ENCODE data around the gene CRYZ.

The CRYZ gene, protein sequence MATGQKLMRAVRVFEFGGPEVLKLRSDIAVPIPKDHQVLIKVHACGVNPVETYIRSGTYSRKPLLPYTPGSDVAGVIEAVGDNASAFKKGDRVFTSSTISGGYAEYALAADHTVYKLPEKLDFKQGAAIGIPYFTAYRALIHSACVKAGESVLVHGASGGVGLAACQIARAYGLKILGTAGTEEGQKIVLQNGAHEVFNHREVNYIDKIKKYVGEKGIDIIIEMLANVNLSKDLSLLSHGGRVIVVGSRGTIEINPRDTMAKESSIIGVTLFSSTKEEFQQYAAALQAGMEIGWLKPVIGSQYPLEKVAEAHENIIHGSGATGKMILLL

DNA sequence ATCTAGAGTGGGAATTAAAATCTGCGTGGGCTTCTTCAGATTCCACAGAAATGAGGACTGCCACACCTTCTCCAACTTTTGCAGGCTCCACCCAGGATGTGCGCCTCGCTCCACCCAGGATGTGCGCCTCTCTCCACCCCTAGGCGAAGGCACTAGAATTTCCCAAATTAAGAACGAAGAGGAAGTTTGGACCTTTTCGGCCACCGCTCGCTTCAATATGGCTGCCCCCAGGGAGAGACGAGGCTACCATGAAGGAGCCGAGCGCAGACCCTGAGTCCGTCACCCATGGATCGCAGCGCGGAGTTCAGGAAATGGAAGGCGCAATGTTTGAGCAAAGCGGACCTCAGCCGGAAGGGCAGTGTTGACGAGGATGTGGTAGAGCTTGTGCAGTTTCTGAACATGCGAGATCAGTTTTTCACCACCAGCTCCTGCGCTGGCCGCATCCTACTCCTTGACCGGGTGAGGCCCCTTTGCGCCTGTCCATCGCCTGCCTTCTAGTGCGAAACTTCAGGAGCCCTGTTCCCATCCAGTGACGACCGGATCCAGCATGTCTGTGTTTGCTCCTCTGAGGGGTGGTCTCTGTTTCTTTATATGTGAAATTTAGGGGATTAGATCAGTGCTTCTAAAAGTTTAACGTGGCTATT lies at the start of gene CRYZ, which contains the start of gene TYW3:
Gene CRYZ, minus strand, starts transcription at position 91 of the 644 bp plus-strand sequence. CDS start 8,229 bp downstream, outside the sequence.
Gene TYW3, plus strand, starts transcription at position 193 of the 644 bp plus-strand sequence. Its CDS starts 93 bp downstream, at position 286.
- no peaks in the 10 kb centered on the region for H3K27me3 ChIP-seq (ENCODE audit: control insufficient read depth in 5 of 5, insufficient read depth in 4 of 5, low read length in 5 of 5)
- peaks cover 7 to 49% (median 28%) of the 10 kb centered on the region in 5 donors for H3K4me1 ChIP-seq (ENCODE audit: control insufficient read depth in 5 of 5, insufficient read depth in 5 of 5, low read length in 5 of 5)
- peak within 1 kb of the TSS; percentile 96 for H3K27ac ChIP-seq (ENCODE audit: low read depth, low read length)
- peak within 1 kb of the TSS; percentile 72 to 99 (median 95) for H3K9ac ChIP-seq (ENCODE audit: low read length in 5 of 5)
- H3K4me3 ChIP-seq (ENCODE audit: low read depth in 1 of 5, low read length in 5 of 5), result peak within 1 kb of the TSS; percentile 83 to 100 (median 99)
- peaks cover 8 to 12% (median 11%) of the 10 kb centered on the region in 5 donors for H3K36me3 ChIP-seq (ENCODE audit: control insufficient read depth in 5 of 5, insufficient read depth in 5 of 5, low read length in 5 of 5)
- no peaks in the 10 kb centered on the region for H3K9me3 ChIP-seq (ENCODE audit: control insufficient read depth in 5 of 5, low read length in 5 of 5)

DNA sequence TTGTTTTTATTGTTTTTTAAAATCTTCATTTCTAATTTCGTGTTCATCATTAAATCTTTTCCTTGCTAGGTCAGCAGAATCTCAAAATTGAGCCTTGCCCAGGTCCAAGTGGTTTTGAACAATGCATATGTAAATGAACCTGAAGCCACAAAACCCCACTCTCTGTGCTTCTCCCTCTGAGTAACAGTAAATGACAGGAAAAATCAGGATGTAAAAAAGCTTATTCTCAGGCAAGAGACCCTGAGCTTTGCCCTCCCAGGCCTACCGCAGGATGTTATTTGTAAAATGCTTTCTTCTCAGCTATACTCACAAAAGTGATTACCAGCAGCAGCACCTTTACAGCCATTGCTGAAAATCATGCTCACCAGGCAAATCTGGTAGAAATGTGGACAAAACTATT lies 47.7 kb upstream of the CRYZ start:
- Histone ChIP-seq H3K4me3 (ENCODE audit: low read depth in 1 of 5, low read length in 5 of 5) (no peak overlapping the region), H3K27me3 (ENCODE audit: control insufficient read depth in 5 of 5, insufficient read depth in 4 of 5, low read length in 5 of 5) (peaks cover 0 to 3% (median 3%) of the 10 kb centered on the region in 5 donors), H3K4me1 (ENCODE audit: control insufficient read depth in 5 of 5, insufficient read depth in 5 of 5, low read length in 5 of 5) (no peaks in the 10 kb centered on the region), H3K9me3 (ENCODE audit: control insufficient read depth in 5 of 5, low read length in 5 of 5) (no peaks in the 10 kb centered on the region), H3K36me3 (ENCODE audit: control insufficient read depth in 5 of 5, insufficient read depth in 5 of 5, low read length in 5 of 5) (no peaks in the 10 kb centered on the region), H3K9ac (ENCODE audit: low read length in 5 of 5) (no peak overlapping the region), H3K27ac (ENCODE audit: low read depth, low read length) (no peak overlapping the region)

DNA sequence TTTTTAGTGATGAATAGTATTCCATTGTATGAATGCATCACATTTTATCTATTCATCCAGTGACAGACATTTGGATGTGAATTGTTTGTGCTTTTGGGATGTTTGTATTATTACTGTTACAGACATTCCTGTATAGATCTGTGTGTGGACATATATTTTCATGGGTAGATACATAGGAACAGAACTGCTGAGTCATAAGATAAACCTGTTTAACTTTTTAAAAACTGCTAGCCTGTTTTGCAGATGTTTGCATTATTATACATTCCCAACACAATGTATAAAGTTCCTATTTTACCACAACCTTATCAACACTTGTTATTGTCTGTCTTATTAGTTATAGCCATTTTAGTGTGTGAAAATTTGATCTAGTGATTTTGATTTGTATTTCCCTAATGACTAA lies 46.9 kb upstream of the CRYZ start:
- Histone ChIP-seq H3K4me3 (ENCODE audit: low read depth in 1 of 5, low read length in 5 of 5) (no peak overlapping the region), H3K27ac (ENCODE audit: low read depth, low read length) (no peak overlapping the region), H3K9me3 (ENCODE audit: control insufficient read depth in 5 of 5, low read length in 5 of 5) (no peaks in the 10 kb centered on the region), H3K9ac (ENCODE audit: low read length in 5 of 5) (no peak overlapping the region), H3K27me3 (ENCODE audit: control insufficient read depth in 5 of 5, insufficient read depth in 4 of 5, low read length in 5 of 5) (peaks cover 0 to 3% (median 3%) of the 10 kb centered on the region in 5 donors), H3K4me1 (ENCODE audit: control insufficient read depth in 5 of 5, insufficient read depth in 5 of 5, low read length in 5 of 5) (no peaks in the 10 kb centered on the region), H3K36me3 (ENCODE audit: control insufficient read depth in 5 of 5, insufficient read depth in 5 of 5, low read length in 5 of 5) (no peaks in the 10 kb centered on the region)

DNA sequence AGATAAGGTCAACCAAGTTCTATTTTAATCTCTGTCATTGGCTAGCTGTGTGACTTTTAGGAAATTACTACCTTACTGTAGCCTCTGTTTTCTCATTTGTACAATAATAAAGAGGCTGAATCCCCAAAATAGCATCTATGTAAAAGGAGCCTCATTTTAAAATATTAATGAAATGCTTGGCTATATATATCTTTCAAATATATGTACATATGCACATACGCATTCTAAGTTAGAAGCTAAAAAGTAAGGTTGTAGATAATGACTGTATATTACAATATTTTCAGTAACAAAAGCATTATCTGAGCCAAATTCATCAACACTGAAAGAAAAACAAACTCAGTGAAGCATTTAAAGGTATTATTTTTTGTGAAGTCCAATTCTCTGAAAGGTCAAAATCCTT lies 44.7 kb upstream of the CRYZ start:
- Histone ChIP-seq H3K36me3 (ENCODE audit: control insufficient read depth in 5 of 5, insufficient read depth in 5 of 5, low read length in 5 of 5) (no peaks in the 10 kb centered on the region), H3K9ac (ENCODE audit: low read length in 5 of 5) (no peak overlapping the region), H3K4me1 (ENCODE audit: control insufficient read depth in 5 of 5, insufficient read depth in 5 of 5, low read length in 5 of 5) (no peaks in the 10 kb centered on the region), H3K27me3 (ENCODE audit: control insufficient read depth in 5 of 5, insufficient read depth in 4 of 5, low read length in 5 of 5) (peaks cover 0 to 2% (median 1%) of the 10 kb centered on the region in 5 donors), H3K4me3 (ENCODE audit: low read depth in 1 of 5, low read length in 5 of 5) (no peak overlapping the region), H3K27ac (ENCODE audit: low read depth, low read length) (no peak overlapping the region), H3K9me3 (ENCODE audit: control insufficient read depth in 5 of 5, low read length in 5 of 5) (no peaks in the 10 kb centered on the region)

DNA sequence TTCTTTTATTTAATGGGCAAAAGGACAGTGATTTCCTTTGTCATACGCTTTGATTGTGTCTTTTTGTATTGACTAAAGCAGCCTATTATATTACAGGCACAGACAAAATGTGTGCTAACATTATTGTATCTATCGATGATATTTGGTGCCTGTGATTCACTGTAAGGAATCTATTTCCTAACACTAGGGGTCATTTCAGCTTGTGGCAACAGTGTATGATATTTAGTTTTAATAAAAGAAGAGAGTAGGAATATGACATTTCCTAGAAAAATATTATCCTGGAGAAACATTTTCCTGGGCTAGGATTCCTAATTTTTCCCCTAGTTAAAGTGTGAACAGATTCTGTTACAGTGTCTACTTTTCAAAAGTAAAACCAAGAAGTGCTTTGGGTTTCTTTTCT lies 42.9 kb upstream of the CRYZ start:
- H3K36me3 ChIP-seq (ENCODE audit: control insufficient read depth in 5 of 5, insufficient read depth in 5 of 5, low read length in 5 of 5), result no peaks in the 10 kb centered on the region
- no peaks in the 10 kb centered on the region for H3K27me3 ChIP-seq (ENCODE audit: control insufficient read depth in 5 of 5, insufficient read depth in 4 of 5, low read length in 5 of 5)
- no peaks in the 10 kb centered on the region for H3K9me3 ChIP-seq (ENCODE audit: control insufficient read depth in 5 of 5, low read length in 5 of 5)
- H3K27ac ChIP-seq (ENCODE audit: low read depth, low read length), result no peak overlapping the region
- no peaks in the 10 kb centered on the region for H3K4me1 ChIP-seq (ENCODE audit: control insufficient read depth in 5 of 5, insufficient read depth in 5 of 5, low read length in 5 of 5)
- H3K4me3 ChIP-seq (ENCODE audit: low read depth in 1 of 5, low read length in 5 of 5), result no peak overlapping the region
- no peak overlapping the region for H3K9ac ChIP-seq (ENCODE audit: low read length in 5 of 5)

DNA sequence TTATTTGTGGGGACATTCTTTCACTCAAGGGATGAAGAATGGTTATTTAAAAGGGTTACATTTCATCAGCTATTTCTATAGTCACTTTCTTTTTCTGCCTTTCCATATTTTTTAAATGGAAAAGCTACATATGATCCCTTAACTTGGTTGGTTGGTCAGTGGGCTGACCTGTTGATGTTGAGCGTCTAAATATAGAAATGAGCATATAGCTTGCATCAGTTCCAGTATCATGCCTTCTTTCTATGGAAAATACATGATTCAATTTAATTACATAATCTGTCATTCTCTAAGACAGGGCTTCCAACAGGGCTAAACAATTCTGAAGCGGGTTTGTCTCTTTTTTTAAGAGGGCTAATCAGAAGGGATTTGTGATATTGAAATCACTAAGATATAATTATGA lies 40.7 kb upstream of the CRYZ start:
- H3K36me3 ChIP-seq (ENCODE audit: control insufficient read depth in 5 of 5, insufficient read depth in 5 of 5, low read length in 5 of 5), result no peaks in the 10 kb centered on the region
- no peak overlapping the region for H3K27ac ChIP-seq (ENCODE audit: low read depth, low read length)
- H3K4me3 ChIP-seq (ENCODE audit: low read depth in 1 of 5, low read length in 5 of 5), result no peak overlapping the region
- no peaks in the 10 kb centered on the region for H3K9me3 ChIP-seq (ENCODE audit: control insufficient read depth in 5 of 5, low read length in 5 of 5)
- no peak overlapping the region for H3K9ac ChIP-seq (ENCODE audit: low read length in 5 of 5)
- H3K27me3 ChIP-seq (ENCODE audit: control insufficient read depth in 5 of 5, insufficient read depth in 4 of 5, low read length in 5 of 5), result no peaks in the 10 kb centered on the region
- no peaks in the 10 kb centered on the region for H3K4me1 ChIP-seq (ENCODE audit: control insufficient read depth in 5 of 5, insufficient read depth in 5 of 5, low read length in 5 of 5)

DNA sequence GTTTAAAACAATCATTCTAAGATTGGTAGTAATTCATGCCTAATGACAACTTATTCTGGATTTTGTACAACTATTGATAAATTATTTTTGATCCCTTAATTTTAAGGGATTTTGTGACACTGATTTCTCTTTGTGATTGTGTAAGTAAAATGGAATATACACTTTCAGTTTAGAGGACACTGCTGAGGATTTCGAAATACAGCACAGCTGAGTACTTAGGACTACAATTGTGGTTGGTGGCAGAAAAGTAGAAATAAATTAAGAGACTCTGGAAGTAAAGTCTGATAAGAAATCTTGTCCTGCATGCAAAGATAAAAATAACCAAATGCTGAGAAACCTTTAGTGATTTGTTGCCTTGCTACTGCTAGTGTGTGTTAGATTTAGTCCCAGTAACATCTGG lies 40.1 kb upstream of the CRYZ start:
- Histone ChIP-seq H3K9me3 (ENCODE audit: control insufficient read depth in 5 of 5, low read length in 5 of 5) (no peaks in the 10 kb centered on the region), H3K4me1 (ENCODE audit: control insufficient read depth in 5 of 5, insufficient read depth in 5 of 5, low read length in 5 of 5) (no peaks in the 10 kb centered on the region), H3K36me3 (ENCODE audit: control insufficient read depth in 5 of 5, insufficient read depth in 5 of 5, low read length in 5 of 5) (no peaks in the 10 kb centered on the region), H3K27ac (ENCODE audit: low read depth, low read length) (no peak overlapping the region), H3K4me3 (ENCODE audit: low read depth in 1 of 5, low read length in 5 of 5) (no peak overlapping the region), H3K27me3 (ENCODE audit: control insufficient read depth in 5 of 5, insufficient read depth in 4 of 5, low read length in 5 of 5) (no peaks in the 10 kb centered on the region), H3K9ac (ENCODE audit: low read length in 5 of 5) (no peak overlapping the region)

DNA sequence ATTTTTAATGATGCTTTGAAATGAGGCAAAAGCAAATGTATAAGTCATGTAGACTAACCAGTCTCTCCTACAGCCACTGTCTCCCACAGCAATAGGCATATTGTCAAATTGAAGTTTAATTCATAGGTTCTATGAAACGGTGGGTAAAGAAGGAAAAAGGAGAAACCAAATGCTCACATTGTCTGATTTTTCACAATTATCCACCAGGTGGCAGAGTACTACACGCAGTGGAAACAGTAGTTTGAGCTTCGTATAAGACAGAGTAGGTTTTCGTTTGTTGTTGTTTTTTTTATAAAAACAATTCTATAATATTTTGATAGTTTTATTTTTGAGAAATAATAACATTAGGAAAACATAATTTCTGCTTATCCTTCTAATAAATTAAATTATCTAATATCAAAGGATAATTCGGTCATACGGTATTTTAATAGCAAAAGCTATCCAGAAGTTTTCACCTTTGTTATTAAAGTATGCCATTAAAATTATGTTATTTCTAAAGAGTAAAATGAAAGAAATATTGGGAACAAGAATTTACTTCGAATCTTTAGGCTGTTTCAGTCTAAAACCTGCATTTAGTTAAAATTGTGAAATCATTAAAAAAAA lies 39.2 kb upstream of the CRYZ start:
- H3K9me3 ChIP-seq (ENCODE audit: control insufficient read depth in 5 of 5, low read length in 5 of 5), result no peaks in the 10 kb centered on the region
- no peak overlapping the region for H3K9ac ChIP-seq (ENCODE audit: low read length in 5 of 5)
- no peaks in the 10 kb centered on the region for H3K27me3 ChIP-seq (ENCODE audit: control insufficient read depth in 5 of 5, insufficient read depth in 4 of 5, low read length in 5 of 5)
- H3K27ac ChIP-seq (ENCODE audit: low read depth, low read length), result no peak overlapping the region
- no peak overlapping the region for H3K4me3 ChIP-seq (ENCODE audit: low read depth in 1 of 5, low read length in 5 of 5)
- H3K36me3 ChIP-seq (ENCODE audit: control insufficient read depth in 5 of 5, insufficient read depth in 5 of 5, low read length in 5 of 5), result no peaks in the 10 kb centered on the region
- no peaks in the 10 kb centered on the region for H3K4me1 ChIP-seq (ENCODE audit: control insufficient read depth in 5 of 5, insufficient read depth in 5 of 5, low read length in 5 of 5)

DNA sequence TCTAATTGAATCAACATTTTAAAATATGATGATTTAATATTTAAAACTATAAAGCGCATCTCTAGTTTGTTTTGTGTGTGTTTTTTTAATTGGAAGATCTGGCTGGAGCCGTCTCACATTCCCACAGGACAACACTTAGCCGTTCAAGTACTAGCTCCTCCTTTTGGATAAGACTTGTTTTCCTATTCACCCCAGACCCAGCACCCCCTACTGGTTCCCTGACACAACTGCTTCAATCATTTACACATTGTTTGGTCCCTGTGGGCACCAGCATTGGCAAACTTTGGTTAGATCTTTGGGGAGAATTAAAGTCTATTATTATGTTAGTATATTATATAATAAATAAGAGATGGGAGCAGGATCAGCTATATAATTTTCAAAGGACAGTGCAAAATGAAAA lies 34.6 kb upstream of the CRYZ start:
- Histone ChIP-seq H3K9ac (ENCODE audit: low read length in 5 of 5) (no peak overlapping the region), H3K9me3 (ENCODE audit: control insufficient read depth in 5 of 5, low read length in 5 of 5) (no peaks in the 10 kb centered on the region), H3K4me3 (ENCODE audit: low read depth in 1 of 5, low read length in 5 of 5) (no peak overlapping the region), H3K4me1 (ENCODE audit: control insufficient read depth in 5 of 5, insufficient read depth in 5 of 5, low read length in 5 of 5) (no peaks in the 10 kb centered on the region), H3K36me3 (ENCODE audit: control insufficient read depth in 5 of 5, insufficient read depth in 5 of 5, low read length in 5 of 5) (peaks cover 12 to 17% (median 16%) of the 10 kb centered on the region in 5 donors), H3K27me3 (ENCODE audit: control insufficient read depth in 5 of 5, insufficient read depth in 4 of 5, low read length in 5 of 5) (no peaks in the 10 kb centered on the region), H3K27ac (ENCODE audit: low read depth, low read length) (no peak overlapping the region)

DNA sequence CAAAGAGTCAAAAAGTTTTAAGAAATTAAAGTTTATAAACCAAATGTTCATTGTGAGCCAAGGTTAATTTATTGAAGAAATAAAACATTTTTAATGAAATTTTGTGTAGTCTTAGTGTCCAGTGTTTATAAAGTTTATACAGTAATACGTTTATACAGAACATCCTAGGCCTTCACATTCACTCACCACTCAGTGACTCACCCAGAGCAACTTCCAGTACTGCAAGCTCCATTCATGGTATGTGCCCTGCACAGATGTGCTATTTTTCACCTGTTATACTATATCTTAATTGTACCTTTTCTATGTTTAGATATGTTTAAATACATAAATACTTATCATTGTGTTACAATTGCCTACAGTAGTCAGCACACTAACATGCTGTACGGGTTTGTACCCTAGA lies 33.7 kb upstream of the CRYZ start:
- Histone ChIP-seq H3K36me3 (ENCODE audit: control insufficient read depth in 5 of 5, insufficient read depth in 5 of 5, low read length in 5 of 5) (peaks cover 14 to 21% (median 18%) of the 10 kb centered on the region in 5 donors), H3K4me1 (ENCODE audit: control insufficient read depth in 5 of 5, insufficient read depth in 5 of 5, low read length in 5 of 5) (no peaks in the 10 kb centered on the region), H3K27ac (ENCODE audit: low read depth, low read length) (no peak overlapping the region), H3K4me3 (ENCODE audit: low read depth in 1 of 5, low read length in 5 of 5) (no peak overlapping the region), H3K9ac (ENCODE audit: low read length in 5 of 5) (no peak overlapping the region), H3K27me3 (ENCODE audit: control insufficient read depth in 5 of 5, insufficient read depth in 4 of 5, low read length in 5 of 5) (no peaks in the 10 kb centered on the region), H3K9me3 (ENCODE audit: control insufficient read depth in 5 of 5, low read length in 5 of 5) (no peaks in the 10 kb centered on the region)

Measured in subcutaneous abdominal adipose tissue (tissue), 5 donors.